GM12873 (cell line): ENCODE measurements around the gene ARPC2.
A peak's percentile ranks its signal among the peaks of the same experiment; 100 is the strongest.

Experiments
- CTCF ChIP-seq: IDR thresholded peaks from 2 replicates; pipeline ENCODE4 v1.5.1; 2012; ENCODE audit warnings: low read depth, mild to moderate bottlenecking, moderate library complexity, low read length, control low read depth; ENCODE audit not compliant: insufficient read depth; ENCODE audit errors: missing control alignments

The ARPC2 gene

GRCh38 chr2:218261423-218262236 is 44.6 kb downstream of the ARPC2 start:
- no peak for TF ChIP-seq CTCF

GRCh38 chr2:218262237-218262600 is 45.2 kb downstream of the ARPC2 start:
- no peak for TF ChIP-seq CTCF

GRCh38 chr2:218262631-218263586 is 45.9 kb downstream of the ARPC2 start:
- no peak for TF ChIP-seq CTCF

GRCh38 chr2:218263817-218264641 is 47.0 kb downstream of the ARPC2 start:
- peak; percentile 13 for TF ChIP-seq CTCF

- TF ChIP-seq CTCF: no peak
These were observed 48.0 kb downstream of the ARPC2 start for GRCh38 chr2:218264773-218265561.

- no peak for TF ChIP-seq CTCF
These were observed 48.6 kb downstream of the ARPC2 start for GRCh38 chr2:218265626-218266025.
